Hepatocyte (in vitro differentiated cells): Measurements from ENCODE around the gene AURKAIP1.

ENCODE experiments used
- CTCF ChIP-seq: fragments of 200-600 bp; sonication (generic); IDR thresholded peaks from 2 replicates; pipeline ENCODE4 v1.5.1; 2016; ENCODE audit warnings: antibody characterized with exemption, mild to moderate bottlenecking; ENCODE audit not compliant: poor library complexity
- EZH2 ChIP-seq: fragments of 200-600 bp; sonication (generic); IDR thresholded peaks from 2 replicates; pipeline ENCODE4 v1.6.1; 2016; ENCODE audit warnings: antibody characterized with exemption, mild to moderate bottlenecking, borderline replicate concordance
- EZH2phosphoT487 ChIP-seq: fragments of 200-600 bp; sonication (generic); IDR thresholded peaks from one replicate; pipeline ENCODE4 v1.6.1; 2018; ENCODE audit warnings: antibody characterized with exemption, mild to moderate bottlenecking, low read depth, moderate library complexity; ENCODE audit not compliant: unreplicated experiment, severe bottlenecking

GRCh38 chr1:1359664-1360468 lies 15.1 kb downstream of the AURKAIP1 start:
- TF ChIP-seq CTCF (no peak), EZH2 (no peak), EZH2phosphoT487 (no peak)
